GM12878 (cell line): ENCODE results near the gene IFIT3. TPM values are rescaled to one million over a fixed set of nuclear protein-coding genes. Genes with fewer than 3 reads are reported as not detected.

ENCODE experiments used
- ATAC-seq: fragments of 200-7000 bp; cut with Tn5 transposase; 3 replicates; pipeline ENCODE4 v1.9.1; 2020; ENCODE audit warnings: mild to moderate bottlenecking, moderate library complexity
- BruUV-seq: library from RNA; stranded (reverse); fragments of 400-500 nt; replicated peaks from 2 replicates; lab custom pipeline; 2021; lab: Mats Ljungman, UMichigan
- CTCF ChIA-PET: fragments of 300-600 bp; sonication (Branson Sonifier 250); formaldehyde crosslinking; extraction: SDS; loops from one replicate; lab custom pipeline; 2021; ENCODE audit warnings: inconsistent platforms; lab: Yijun Ruan, JAX
- POLR2A ChIA-PET: fragments of 350-600 bp; formaldehyde crosslinking; extraction: SDS; loops from one replicate; lab custom pipeline; 2021; ENCODE audit warnings: inconsistent platforms; lab: Charles Lee
- RAD21 ChIA-PET: fragments of 300-600 bp; sonication (Branson Sonifier 250); formaldehyde crosslinking; loops from one replicate; lab custom pipeline; 2023; ENCODE audit warnings: antibody characterized with exemption; ENCODE audit not compliant: unreplicated experiment; lab: Charles Lee
- SMC1A ChIA-PET: fragments of 300-600 bp; sonication (Branson Sonifier 250); formaldehyde crosslinking; loops from one replicate; lab custom pipeline; 2023; ENCODE audit not compliant: unreplicated experiment, uncharacterized antibody; lab: Charles Lee
- DNase-seq: peaks from one replicate; pipeline ENCODE4 v3.0.0-alpha.2; 2011; ENCODE audit warnings: low read depth, low spot score
- FAIRE-seq: peaks from 3 replicates; lab custom pipeline; 2011; peaks lifted over from hg19 to GRCh38; lab: Jason Lieb, UNC
- H2AFZ ChIP-seq: 2 replicates; pipeline ENCODE4 v1.6.0; 2011; ENCODE audit warnings: low read depth, low read length, control low read depth; ENCODE audit not compliant: control insufficient read depth
- H3K27ac ChIP-seq: 2 replicates; pipeline ENCODE4 v1.5.1; 2011; ENCODE audit warnings: control low read depth; ENCODE audit not compliant: control insufficient read depth, insufficient read depth
- H3K27me3 ChIP-seq, 2 experiments: replicated peaks in 1 of 2; 2 replicates each; pipeline versions ENCODE4 v1.6.0 to v1.6.1; 2011; ENCODE audit warnings: low read length in 1 of 2; ENCODE audit not compliant: control insufficient read depth in 2 of 2, insufficient read depth in 2 of 2
- H3K36me3 ChIP-seq, 2 experiments: 2 replicates each; pipeline ENCODE4 v1.5.1; 2011; ENCODE audit warnings: low read length in 1 of 2; ENCODE audit not compliant: control insufficient read depth in 2 of 2, insufficient read depth in 2 of 2
- H3K4me1 ChIP-seq: 2 replicates; pipeline ENCODE4 v1.6.1; 2011; ENCODE audit warnings: mild to moderate bottlenecking, low read length, moderate library complexity, mixed read lengths; ENCODE audit not compliant: control insufficient read depth, insufficient read depth
- H3K4me2 ChIP-seq: 2 replicates; pipeline ENCODE4 v1.6.0; 2011; ENCODE audit warnings: control low read depth; ENCODE audit not compliant: control insufficient read depth, insufficient read depth
- H3K4me3 ChIP-seq: fragments of 200-600 bp; sonication (generic); 2 replicates; pipeline ENCODE4 v1.5.1; 2016
- H3K79me2 ChIP-seq: 2 replicates; pipeline ENCODE4 v1.6.0; 2011; ENCODE audit warnings: low read length; ENCODE audit not compliant: control insufficient read depth, insufficient read depth
- H3K9ac ChIP-seq: 2 replicates; pipeline ENCODE4 v1.8.0; 2011; ENCODE audit warnings: low read length, control low read depth, mixed read lengths; ENCODE audit not compliant: control insufficient read depth, insufficient read depth
- H3K9me3 ChIP-seq: replicated peaks from 3 replicates; pipeline ENCODE4 v1.5.1; 2011; ENCODE audit warnings: mild to moderate bottlenecking, low read length; ENCODE audit not compliant: control insufficient read depth, insufficient read depth
- H4K20me1 ChIP-seq: 2 replicates; pipeline ENCODE4 v1.6.0; 2011; ENCODE audit not compliant: control insufficient read depth, insufficient read depth
- ATF3 ChIP-seq: IDR thresholded peaks from 2 replicates; pipeline ENCODE4 v1.6.1; 2011; ENCODE audit warnings: low read depth, mild to moderate bottlenecking, low read length, moderate library complexity, borderline replicate concordance; ENCODE audit errors: extremely low read depth
- BCL3 ChIP-seq: IDR thresholded peaks from 2 replicates; pipeline ENCODE4 v1.6.1; 2011; ENCODE audit warnings: borderline replicate concordance, low read depth, mild to moderate bottlenecking, moderate library complexity, low read length; ENCODE audit not compliant: insufficient read depth, poor library complexity, severe bottlenecking
- E4F1 ChIP-seq: fragments of 450-650 bp; IDR thresholded peaks from 2 replicates; pipeline ENCODE4 v1.6.1; 2018; ENCODE audit warnings: borderline replicate concordance, mild to moderate bottlenecking; ENCODE audit not compliant: partially characterized antibody
- EP300 ChIP-seq, 2 experiments: fragments of 150-350 bp in 1 of 2; IDR thresholded peaks; 2 replicates each; pipeline ENCODE4 v1.6.1; 2011 to 2012; ENCODE audit warnings: low read depth in 2 of 2, low read length in 2 of 2, borderline replicate concordance in 1 of 2, improper control_type of control experiment in 1 of 2, inconsistent platforms in 1 of 2; ENCODE audit not compliant: control insufficient read depth in 1 of 2
- HDAC2 ChIP-seq: fragments of 200-600 bp; sonication (generic); IDR thresholded peaks from 2 replicates; pipeline ENCODE4 v1.6.1; 2017
- IRF4 ChIP-seq: IDR thresholded peaks from 2 replicates; pipeline ENCODE4 v1.6.1; 2011; ENCODE audit warnings: low read depth, low read length
- NFXL1 ChIP-seq: fragments of 450-650 bp; IDR thresholded peaks from 2 replicates; pipeline ENCODE4 v1.6.1; 2017; ENCODE audit warnings: antibody characterized with exemption, mild to moderate bottlenecking, borderline replicate concordance
- NFYA ChIP-seq: IDR thresholded peaks from 2 replicates; pipeline ENCODE4 v1.6.1; 2011; ENCODE audit warnings: low read depth, mild to moderate bottlenecking, low read length, improper control_type of control experiment, borderline replicate concordance
- RAD21 ChIP-seq: IDR thresholded peaks from 2 replicates; pipeline ENCODE4 v1.6.1; 2011; ENCODE audit warnings: mild to moderate bottlenecking, low read depth, low read length, moderate library complexity; ENCODE audit not compliant: insufficient read depth
- RFX5 ChIP-seq: IDR thresholded peaks from 2 replicates; pipeline ENCODE4 v1.6.1; 2011; ENCODE audit warnings: low read depth, low read length, improper control_type of control experiment
- STAT3 ChIP-seq: IDR thresholded peaks from 2 replicates; pipeline ENCODE4 v1.6.1; 2011; ENCODE audit warnings: low read depth, low read length, improper control_type of control experiment
- SUPT20H ChIP-seq: IDR thresholded peaks from 2 replicates; pipeline ENCODE4 v1.6.1; 2011; ENCODE audit warnings: low read depth, mild to moderate bottlenecking, low read length, moderate library complexity, borderline replicate concordance; ENCODE audit not compliant: control insufficient read depth
- WGBS: methylation state at CpG from one replicate; pipeline ENCODE4 v1.1.6; 2016; ENCODE audit warnings: low lambda C conversion rate; ENCODE audit not compliant: insufficient replicate concordance, insufficient coverage; ENCODE audit errors: missing lambda C conversion rate; 5-methylcytosine and 5-hydroxymethylcytosine counted together
- in situ Hi-C: fragments of 300-500 bp; cut with MboI; formaldehyde crosslinking; loops from 9 replicates; pipeline ENCODE4 v1.14.3; 2018; ENCODE audit warnings: mixed read lengths
- intact Hi-C: fragments of 100-400 bp; cut with micrococcal nuclease; formaldehyde crosslinking; loops from one replicate; pipeline ENCODE4 v1.14.2; 2022; ENCODE audit not compliant: unreplicated experiment
- polyA plus RNA-seq, 11 experiments: library from polyadenylated mRNA; depleted of rRNA in 4 of 11; unstranded in 6 of 11; stranded (reverse) in 5 of 11; fragments of >200 nt; fragmentation: Nextera tagmentation in 4 of 11; fragmentation: Illumina TruSeq in 1 of 11; extraction: Ambion mirVana in 4 of 11; extraction: Trizol in 1 of 11; gene quantifications; 1 replicate in 1 of 11; 2 replicates in 10 of 11; pipeline versions ENCODE4 v1.2.1 to v1.2.3, GENCODE V29; 2011 to 2016; ENCODE audit warnings: inconsistent platforms in 2 of 11, missing spikeins in 2 of 11, low read depth in 1 of 11
- total RNA-seq, 4 experiments: library from RNA; depleted of rRNA in 3 of 4; stranded (reverse); fragments of >200 nt in 3 of 4; fragmentation: Illumina TruSeq in 1 of 4; extraction: Trizol in 1 of 4; gene quantifications; 2 replicates each; pipeline versions ENCODE4 v1.2.1 to v1.2.3, GENCODE V29; 2013 to 2021
- TF ChIP-seq, protein P1 (sequence below): IDR thresholded peaks from 2 replicates; pipeline ENCODE4 v1.6.1; 2012; ENCODE audit warnings: low read depth, low read length, improper control_type of control experiment
- TF ChIP-seq, protein P2 (sequence below): fragments of 450-650 bp; IDR thresholded peaks from 2 replicates; pipeline ENCODE4 v1.6.1; 2016; ENCODE audit warnings: mild to moderate bottlenecking, moderate library complexity, borderline replicate concordance

The IFIT3 gene
- total and polyA plus RNA-seq, 10 of the 15 experiments (the other 5 are each of a cell fraction or from before 2014, with no cell fraction given): 27.0 to 70.2 (median 51.1) TPM

DNA sequence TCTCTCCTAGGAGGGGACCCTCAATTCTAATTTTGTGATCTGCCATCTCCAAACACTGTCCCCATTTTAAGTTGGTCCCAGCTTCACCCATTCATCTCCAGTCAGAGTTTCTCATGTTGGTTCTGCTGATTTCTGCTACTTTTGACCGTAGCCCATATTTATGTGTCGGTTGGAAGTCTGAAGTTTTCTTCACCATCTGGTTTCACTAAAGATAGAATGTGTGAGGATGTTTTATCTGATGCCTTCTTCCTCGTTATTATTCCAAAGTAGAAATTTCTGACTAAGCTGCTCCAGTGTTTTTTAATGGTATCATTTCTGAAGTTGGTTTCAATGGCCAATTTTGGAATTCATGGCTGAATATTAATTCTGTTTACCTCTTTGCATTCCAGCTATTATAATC, 47.3 kb upstream of the IFIT3 start:
- no peak for DNase-seq
- in situ Hi-C loops: no loop called here
- Histone ChIP-seq H3K27me3 (no peaks in the 10 kb centered on the region), H3K9ac (no peak overlapping the region), H3K4me1 (no peaks in the 10 kb centered on the region), H3K36me3 (no peaks in the 10 kb centered on the region), H3K4me3 (no peak overlapping the region), H3K9me3 (no peaks in the 10 kb centered on the region), H3K27ac (no peak overlapping the region), H2AFZ (no peak overlapping the region), H3K79me2 (no peaks in the 10 kb centered on the region), H3K4me2 (no peak overlapping the region), H4K20me1 (no peaks in the 10 kb centered on the region)
- BruUV-seq: no TSS peak
- whole genome bisulfite sequencing: 67% methylated on average over 3 of the region's 3 CpGs
- ChIA-PET CTCF (interaction anchor here (1.4 kb wide), 1 partner anchor 88 kb away, joined by 6 read pairs; no protein-coding TSS in a partner anchor), POLR2A (no interaction called here), SMC1A (interaction anchor here (1.0 to 1.3 kb wide), 3 partner anchors 10 to 89 kb away, joined by 3 read pairs; no protein-coding TSS in a partner anchor), RAD21 (no interaction called here)
- TF ChIP-seq ATF3 (no peak), NFYA (no peak), STAT3 (no peak), E4F1 (no peak), IRF4 (no peak), NFXL1 (no peak), RAD21 (no peak), BCL3 (no peak), EP300 (IDR thresholded peaks at IDR 0.05; ENCODE audit: borderline replicate concordance in 1 of 2, control insufficient read depth in 1 of 2, low read depth in 2 of 2, low read length in 2 of 2) (no peak), HDAC2 (no peak), RFX5 (no peak), SUPT20H (no peak)
- TF ChIP-seq, protein P1, sequence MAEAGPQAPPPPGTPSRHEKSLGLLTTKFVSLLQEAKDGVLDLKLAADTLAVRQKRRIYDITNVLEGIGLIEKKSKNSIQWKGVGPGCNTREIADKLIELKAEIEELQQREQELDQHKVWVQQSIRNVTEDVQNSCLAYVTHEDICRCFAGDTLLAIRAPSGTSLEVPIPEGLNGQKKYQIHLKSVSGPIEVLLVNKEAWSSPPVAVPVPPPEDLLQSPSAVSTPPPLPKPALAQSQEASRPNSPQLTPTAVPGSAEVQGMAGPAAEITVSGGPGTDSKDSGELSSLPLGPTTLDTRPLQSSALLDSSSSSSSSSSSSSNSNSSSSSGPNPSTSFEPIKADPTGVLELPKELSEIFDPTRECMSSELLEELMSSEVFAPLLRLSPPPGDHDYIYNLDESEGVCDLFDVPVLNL: no peak
- TF ChIP-seq, protein P2, sequence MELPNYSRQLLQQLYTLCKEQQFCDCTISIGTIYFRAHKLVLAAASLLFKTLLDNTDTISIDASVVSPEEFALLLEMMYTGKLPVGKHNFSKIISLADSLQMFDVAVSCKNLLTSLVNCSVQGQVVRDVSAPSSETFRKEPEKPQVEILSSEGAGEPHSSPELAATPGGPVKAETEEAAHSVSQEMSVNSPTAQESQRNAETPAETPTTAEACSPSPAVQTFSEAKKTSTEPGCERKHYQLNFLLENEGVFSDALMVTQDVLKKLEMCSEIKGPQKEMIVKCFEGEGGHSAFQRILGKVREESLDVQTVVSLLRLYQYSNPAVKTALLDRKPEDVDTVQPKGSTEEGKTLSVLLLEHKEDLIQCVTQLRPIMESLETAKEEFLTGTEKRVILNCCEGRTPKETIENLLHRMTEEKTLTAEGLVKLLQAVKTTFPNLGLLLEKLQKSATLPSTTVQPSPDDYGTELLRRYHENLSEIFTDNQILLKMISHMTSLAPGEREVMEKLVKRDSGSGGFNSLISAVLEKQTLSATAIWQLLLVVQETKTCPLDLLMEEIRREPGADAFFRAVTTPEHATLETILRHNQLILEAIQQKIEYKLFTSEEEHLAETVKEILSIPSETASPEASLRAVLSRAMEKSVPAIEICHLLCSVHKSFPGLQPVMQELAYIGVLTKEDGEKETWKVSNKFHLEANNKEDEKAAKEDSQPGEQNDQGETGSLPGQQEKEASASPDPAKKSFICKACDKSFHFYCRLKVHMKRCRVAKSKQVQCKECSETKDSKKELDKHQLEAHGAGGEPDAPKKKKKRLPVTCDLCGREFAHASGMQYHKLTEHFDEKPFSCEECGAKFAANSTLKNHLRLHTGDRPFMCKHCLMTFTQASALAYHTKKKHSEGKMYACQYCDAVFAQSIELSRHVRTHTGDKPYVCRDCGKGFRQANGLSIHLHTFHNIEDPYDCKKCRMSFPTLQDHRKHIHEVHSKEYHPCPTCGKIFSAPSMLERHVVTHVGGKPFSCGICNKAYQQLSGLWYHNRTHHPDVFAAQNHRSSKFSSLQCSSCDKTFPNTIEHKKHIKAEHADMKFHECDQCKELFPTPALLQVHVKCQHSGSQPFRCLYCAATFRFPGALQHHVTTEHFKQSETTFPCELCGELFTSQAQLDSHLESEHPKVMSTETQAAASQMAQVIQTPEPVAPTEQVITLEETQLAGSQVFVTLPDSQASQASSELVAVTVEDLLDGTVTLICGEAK: no peak
- intact Hi-C loops: no loop called here
- no peak for FAIRE-seq
- ATAC-seq: no peak
